RKO (cell line): ENCODE data around the gene MRTFB.

Experiments
- DNase-seq: peaks from one replicate; pipeline ENCODE4 v3.0.0-alpha.2; 2016; ENCODE audit warnings: low spot score

The MRTFB gene

DNA sequence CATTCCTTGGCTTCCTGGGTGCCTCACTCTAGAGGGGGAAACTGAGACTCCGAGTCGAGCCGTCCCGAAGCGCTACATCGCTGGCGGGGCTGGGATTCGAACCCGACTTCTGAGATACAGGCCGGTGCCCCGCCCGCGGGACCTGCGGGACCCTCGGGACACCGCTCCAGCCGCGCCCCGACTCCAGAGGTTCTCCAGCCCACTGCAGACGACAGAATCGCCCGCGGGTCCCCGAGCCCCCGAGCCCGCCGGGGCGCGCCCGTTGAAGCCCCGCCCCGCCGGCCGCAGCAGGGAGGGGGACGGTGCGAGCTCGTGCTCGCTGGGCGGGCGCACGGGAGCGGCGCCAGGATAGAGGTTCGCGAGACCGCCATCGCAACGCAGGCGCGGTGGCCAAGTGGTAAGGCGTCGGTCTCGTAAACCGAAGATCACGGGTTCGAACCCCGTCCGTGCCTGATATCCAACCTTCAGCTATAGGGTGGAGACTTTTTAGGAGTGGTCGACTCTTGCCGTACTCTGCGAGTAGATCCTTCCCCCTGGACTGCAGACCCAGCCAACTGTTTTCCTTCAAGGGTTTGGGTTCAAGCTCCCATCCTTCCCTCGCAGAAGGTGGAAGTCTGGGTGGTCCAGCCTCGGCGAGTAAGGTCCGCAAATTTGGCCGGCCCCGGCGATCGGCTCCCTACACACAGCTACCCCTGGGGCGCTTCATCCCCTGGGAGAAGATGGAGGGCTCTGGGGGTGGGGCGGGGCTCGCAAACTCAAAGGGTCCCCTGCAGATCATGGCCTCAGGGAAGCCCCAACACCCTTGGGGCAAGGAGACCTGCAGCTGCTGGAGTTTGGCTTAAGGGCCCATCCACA, 214.6 kb downstream of the MRTFB start:
- peak; percentile 82 for DNase-seq

DNA sequence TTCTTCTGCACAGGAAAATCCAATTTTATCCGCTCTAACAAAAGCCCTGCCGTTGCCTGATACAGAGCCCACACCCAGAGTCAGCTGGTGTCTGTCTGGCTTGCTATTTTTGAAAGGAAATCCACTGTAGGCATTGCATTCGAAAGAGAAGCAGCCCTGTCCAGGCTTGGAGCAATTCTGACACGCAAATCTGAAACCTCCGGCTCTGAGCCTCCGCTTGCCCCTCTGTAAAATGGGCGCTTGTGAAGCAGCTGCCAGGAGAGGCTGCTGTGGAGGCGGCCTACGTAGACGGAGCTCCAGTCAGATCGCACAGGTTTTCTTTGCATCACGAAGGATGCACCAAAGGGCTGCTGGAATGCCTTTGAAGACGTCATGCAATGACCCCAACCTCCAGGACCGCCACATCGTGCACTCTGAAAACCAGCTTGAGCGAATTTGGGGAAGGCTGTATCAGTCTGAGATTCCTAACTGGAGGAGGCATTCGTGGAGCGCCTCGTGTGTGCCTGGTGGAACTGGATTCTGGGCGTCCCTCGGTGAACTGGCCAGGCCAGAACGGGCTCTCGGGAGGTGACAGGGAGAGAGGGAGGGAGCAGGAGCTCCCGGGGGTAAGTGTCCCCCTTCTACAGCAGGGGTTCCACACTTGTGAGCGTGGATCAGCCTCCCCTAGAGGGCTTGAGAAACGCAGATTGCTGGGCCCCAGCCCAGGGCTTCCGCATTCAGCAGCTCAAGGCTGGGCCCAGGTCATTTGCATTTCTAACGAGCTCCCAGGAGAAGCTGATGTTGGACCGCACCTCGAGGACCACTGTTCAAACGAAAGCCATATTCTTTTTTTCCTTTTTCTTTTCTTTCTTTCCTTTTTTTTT, 215.5 kb downstream of the MRTFB start:
- DNase-seq, result no peak

DNA sequence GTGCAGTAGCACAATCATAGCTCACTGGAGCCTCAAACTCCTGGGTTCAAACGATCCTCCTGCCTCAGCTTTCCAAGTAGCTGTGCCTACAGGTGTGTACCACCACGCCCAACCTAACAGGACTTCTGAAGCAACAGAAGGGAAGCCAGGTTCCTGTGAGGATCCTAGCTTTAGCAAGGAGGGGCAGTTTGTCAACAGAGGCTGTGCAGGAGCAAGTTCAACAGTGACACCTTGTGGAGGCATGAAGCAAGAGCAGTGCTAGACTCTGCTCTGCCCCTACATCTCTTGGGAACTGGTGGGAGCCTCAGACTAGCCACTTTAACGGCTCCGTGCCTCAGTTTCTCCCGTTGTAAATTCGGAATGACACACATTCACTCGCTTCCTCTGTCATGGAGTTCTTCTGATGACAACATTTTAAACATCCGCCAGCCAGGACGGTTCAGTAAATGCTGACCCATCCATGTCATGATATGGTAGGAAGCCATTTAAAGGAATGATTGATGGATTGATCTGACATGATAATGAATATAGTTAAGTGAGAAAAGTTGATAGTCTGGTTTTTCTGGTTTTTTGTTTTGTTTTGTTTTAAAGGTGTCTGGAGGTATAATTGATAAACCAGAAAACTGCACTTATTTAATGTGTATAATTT, 218.7 kb downstream of the MRTFB start:
- DNase-seq, result peak; percentile 67

DNA sequence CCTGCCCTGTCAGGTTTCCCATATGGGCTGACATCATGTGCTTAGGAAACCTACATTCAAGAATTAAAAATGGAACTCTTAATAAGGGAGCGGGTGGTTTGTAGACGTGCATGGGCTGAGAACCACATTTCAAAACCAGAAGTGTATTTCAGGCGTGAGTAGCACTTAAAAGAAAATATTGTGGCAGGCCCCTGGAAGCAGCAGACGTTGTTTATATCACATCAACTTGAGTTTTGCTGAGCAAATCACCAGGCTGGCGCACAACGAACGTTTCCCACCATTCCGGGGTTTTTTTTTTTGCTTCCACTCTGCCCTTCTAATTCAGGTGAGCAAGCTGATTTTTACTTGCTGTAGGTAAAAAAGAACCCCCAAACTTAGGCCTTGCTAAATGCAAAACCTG, 220.2 kb downstream of the MRTFB start:
- no peak for DNase-seq

DNA sequence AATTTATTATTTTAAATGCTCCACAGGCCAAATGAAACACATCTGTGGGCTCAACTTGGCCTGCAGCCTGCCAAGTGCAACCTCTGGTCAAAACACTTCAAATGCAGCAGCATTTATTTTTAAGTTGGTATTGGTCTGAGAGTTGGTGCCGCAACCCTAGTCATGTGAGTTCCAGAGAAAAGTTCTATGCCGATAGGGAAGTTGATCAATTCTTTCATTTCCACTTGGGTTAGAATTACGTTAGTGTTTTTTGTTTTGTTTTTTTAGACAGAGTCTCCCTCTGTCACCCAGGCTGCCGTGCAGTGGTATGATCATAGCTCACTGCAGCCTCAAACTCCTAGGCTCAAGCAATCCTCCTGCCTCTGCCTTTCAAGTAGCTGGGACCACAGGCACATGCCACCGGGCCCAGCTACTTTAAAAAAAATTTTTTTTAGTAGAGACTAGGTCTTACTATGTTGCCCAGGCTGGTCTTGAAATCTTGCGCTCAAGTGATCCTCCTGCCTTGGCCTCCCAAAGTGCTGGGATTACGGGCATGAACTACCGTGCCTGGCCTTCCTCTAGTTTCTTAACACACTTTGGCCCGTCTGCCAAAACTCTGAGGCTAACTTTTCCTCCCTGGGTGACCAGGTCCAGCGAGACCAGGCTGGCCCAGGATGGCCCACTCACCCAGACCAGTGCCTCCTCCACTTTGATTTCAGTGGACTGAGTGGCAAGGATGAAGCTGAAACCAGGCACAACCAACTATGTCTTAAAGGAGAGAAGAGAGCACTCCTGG, 221.1 kb downstream of the MRTFB start:
- no peak for DNase-seq

DNA sequence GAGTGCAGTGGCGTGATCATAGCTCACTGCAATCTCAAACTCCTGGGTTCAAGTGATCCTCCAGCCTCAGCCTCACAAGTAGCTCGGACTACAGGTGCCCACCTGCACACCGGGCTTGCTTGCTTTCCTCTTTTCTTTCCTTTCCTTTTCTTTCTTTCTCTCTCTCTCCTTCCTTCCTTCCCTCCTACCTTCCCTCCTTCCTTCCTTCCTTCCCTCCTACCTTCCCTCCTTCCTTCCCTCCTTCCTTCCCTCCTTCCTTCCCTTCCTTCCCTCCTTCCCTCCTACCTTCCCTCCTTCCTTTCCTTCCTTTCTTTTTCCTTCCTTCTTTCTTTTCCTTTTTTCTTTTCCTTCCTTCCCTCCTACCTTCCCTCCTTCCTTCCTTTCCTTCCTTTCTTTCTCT, 225.5 kb downstream of the MRTFB start:
- DNase-seq, result no peak

DNA sequence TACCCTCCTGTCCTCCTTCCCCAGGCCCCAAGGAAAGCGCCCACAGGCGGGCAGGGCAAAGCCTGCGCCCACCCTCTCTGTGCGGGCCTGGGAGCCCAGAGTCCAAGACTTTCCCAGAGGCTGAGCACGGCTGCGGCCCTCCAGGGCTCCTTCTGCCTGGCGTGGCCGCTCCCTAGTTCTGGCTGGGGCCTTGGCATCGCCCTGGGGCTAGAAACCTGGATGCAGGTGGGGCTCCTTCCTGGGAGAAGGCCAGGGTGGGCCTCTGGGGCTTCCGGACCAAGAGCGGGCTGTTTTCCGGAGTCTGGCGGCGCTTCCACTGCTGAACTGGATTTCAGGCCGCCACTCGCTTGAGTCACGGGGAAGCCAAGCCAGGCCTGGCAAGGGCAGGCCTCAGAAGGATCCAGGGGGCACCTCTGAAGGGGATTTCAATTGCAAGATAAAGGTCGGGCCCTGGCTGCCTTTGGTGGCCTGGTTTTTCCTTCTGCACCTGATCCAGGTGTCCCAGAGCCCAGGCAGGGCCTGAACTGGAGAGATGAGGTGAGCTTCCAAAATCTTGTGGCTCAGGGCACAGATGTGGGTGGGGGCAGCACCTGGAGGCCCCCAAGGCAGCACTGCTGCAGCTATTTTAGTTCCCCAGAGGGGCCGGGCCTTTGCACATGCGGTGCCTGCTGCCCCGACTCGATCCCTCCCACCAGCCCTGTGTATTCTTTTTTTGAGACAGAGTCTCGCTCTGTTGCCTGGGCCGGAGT, 227.4 kb downstream of the MRTFB start:
- DNase-seq, result no peak

DNA sequence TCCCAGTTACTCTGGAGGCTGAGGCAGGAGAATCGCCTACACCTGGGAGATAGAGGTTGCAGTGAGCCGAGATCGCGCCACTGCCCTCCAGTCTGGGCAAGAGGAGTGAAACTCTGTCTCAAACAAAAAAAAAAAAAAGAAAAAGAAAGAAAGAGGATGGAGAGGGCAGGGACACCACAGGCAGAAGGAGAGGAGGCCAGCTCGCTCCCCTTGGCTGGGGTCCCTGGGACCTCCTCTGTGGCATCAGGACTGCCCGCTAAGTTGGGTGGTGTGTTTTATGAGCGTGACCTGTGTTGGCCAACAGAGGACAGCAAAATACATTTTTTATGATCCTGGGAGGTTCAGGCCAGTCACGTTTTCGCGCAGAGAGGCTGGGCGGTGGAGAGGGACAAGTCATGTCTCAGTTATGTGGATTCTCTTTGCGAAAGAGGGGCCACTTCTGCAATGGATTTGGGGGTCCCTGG, 229.6 kb downstream of the MRTFB start:
- peak; percentile 91 for DNase-seq

DNA sequence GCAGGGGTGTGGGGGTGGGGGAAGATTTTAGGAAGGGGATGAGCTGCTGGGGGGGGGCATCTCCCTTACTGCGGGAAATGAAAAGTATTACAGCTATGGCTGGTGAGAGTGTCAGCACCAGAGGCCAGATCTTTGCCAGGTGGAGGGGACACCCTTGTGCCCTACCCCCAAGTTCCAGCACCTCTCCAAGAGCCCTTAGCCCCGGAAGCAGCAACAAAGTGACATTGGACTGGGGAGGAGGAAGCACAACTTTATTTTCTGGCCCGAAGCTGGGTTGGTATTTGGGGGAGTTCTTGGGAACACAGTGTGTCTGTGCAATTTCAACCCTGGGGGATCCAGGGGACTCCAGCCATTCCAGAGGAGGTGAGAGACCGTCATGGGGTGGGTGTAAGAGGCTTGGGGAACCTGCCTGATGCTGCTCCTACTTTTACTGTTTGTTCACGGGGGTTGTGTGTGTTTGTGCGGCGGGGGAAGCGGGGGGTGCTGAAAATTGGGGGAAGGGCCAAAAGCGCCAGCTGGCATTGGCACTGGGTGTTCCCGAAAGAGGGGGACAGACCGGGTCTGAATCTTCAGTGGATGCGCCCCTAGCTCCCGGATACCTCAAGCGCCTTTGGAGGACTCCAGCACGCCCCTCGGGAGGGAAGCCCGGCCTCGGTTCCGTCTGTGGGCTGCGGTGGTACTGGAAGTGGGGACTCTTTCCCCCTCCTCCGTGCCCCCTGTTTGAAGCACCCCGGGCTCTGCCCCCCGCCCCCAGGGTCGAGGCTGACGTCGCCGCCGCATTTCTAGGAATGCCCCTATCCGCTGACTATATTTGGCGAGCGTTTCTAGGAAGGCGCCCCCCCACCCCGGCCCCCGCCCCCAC, 230.3 kb downstream of the MRTFB start:
- DNase-seq, result no peak

DNA sequence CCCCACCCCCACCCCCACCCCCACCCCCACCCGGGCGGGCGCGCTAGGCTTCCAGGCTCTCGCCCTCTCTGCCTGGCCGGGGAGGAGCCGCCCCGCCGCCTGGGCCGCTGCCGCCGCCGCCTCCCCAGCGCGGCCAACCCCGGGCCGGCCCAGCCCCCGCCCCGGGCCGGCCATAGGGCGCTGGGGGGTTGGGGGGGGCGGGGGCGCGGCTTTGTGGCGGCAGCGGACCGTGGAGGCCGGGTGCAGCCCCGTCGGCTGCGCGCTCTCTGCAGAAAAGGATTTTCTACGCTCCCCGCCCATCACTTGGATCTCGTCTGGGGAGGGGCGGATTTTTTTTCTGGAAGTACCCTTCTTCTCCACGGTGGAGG, 230.9 kb downstream of the MRTFB start:
- DNase-seq, result peak; percentile 66

DNA sequence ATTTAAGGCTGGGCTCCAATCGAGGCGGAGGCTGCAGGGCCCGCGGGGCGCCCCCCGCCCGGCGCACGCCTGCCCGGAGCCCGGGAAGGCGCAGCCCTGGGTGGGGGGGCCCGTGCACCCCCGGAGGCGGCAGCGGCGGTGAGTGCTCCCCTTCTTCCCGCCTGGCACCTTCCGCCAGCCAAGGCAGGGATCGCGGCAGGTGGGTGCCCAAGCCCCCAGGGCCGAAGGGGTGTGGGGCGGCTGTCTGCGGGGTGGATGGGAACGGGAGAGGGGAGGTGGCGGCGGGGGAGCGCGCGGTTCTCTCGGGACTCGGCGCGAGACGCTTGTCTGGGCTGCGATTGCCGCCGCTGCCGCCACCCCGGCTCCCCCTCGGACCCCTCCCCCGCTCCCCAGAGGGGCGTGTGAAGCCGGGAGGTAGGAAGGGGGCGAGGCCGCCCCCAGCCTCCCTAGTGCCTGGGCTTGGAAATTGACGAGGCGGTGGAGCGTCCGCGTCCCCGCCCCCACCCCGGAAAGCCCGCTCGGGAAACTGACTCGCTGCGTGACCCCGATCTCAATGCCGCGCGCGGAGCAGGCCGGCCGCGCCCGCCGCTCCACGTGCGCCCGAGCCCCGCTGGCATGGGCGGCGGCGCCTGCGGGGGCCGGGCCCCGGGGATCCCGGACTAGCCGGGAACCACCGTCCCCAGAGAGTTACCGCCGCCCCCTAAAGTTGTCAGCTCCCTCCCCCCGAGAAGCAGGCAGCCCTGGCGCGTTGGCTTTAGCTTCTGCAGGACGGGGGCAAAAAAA, 231.5 kb downstream of the MRTFB start:
- DNase-seq, result no peak

DNA sequence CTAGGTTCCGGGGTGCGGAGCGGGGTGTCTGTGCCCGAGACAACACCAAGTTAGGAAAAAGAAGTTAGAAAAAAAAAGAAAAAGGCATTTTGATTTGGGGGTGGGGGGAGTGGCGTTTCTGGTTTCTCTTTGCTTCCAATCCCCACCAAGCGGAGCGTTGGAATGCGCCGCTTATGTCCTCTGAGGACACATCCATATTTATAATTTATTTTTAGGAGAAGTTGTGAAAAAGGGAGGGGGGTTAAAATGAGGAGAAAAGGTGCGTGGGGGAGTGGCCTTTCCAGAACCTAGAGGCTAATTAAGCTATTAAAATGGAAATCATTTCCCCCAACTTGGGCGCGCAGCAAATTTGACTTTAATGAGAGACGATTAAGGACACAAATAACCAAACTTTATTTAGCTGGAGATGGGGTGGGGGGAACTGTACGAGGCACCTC, 232.1 kb downstream of the MRTFB start:
- DNase-seq, result no peak

DNA sequence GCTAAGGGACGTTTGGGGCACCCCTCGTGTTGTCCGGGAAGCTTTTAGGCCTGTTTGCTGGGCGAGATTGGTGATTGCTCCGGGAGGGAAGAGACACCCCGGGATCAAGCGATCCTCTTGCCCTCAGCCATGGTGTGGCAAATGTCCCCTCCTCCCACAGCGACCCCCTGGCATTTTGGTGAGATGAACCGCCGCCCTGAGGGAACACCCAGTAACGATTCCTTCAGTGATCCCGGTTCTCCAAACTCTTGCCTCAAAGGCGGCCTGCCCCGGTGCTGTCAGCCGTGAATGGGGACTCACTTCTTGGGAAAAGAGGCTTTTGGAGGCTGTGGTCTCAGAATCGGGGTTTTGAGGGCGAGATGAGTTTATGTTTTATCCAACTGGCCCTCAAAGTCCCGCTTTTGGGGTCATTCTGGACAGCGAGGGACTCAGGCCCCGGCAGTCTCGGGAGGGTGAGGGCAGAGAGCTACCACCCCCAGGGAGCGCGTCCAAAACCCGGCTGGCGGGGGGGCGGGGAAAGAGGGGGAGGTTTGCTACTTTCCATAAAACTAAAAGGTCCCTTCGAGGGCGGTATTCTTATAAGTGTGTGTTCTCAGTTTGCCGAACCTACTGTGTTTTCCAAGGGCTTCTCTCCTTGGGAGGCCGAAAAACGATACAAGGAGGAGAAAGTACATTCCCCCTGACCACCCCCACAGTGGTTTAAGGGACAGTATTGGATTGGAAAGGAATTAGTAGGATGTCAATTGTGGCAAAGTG, 232.7 kb downstream of the MRTFB start:
- no peak for DNase-seq

DNA sequence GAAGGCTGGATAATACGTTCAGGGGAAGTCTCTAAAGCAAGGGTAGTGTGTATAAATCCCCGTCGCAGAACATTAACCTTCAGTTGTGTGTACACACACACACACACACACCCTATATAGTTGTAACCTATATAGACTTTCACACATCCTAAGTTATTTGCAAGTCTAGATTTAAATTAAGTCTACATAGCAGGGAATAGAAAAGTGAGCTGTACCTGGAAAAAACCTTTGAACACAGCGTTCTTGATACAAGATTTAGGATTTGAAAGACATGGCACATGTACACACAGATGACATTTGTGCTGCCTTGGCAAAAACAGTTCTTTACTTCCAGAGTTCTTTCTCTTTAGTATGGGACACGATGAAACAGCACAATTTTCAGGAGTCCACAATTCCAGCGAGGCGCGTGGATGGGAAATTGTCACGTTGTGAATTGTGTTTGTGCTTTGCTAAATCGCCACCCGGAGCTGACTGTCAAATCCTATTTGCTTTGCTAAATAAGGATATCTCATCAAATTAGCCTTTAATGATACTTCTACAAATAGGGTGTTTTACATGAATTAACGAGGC, 233.9 kb downstream of the MRTFB start:
- DNase-seq, result no peak

DNA sequence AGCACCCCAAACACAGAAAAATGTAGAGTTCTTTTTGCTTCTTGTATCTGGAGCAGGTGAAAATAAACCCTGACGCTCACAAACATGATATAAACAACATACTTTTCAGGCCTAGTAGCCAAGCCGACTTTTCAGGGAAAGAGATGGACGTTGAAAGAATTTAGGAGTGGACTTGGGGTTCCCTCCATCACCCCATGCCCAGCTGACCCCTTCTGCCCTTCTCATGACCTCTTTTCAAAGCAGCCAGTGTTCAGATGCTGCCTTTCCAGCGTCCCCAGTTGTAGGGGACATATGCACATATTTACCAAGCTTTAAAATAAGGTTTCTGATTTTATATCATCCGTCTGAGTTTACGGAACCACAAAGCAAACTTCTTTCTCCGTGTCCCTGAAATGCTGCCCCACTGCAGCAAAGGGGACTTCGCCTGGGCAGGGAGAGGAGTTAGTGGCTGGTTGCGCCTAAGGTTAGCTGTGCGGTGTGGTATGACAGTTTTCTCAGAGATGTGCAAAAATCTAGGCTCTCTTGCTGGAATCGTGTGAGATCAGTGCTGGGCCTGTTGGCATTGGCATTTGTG, 235.5 kb downstream of the MRTFB start:
- no peak for DNase-seq

DNA sequence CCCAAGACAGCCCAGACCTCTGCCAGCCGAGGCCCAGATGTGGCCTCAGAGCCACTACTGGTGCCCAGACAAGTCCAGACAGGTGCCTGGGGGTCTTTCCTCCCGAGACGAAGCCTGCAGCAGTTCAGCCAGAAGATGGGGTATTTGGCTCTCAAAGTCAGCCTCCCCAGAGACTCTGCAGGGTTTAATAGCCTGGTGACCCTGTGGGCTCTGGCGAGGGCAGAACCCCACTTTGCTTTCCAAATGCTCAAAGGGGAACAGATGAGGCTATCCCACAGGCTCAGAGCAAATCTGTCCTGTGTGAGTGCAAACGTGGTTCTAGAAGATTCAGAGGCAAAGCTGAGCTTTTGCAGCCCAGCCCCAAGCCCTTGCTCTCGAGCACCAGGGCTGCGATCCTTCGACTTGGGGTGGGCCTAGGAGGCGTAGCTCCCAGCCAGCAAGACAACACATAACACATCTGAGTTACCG, 236.0 kb downstream of the MRTFB start:
- no peak for DNase-seq

DNA sequence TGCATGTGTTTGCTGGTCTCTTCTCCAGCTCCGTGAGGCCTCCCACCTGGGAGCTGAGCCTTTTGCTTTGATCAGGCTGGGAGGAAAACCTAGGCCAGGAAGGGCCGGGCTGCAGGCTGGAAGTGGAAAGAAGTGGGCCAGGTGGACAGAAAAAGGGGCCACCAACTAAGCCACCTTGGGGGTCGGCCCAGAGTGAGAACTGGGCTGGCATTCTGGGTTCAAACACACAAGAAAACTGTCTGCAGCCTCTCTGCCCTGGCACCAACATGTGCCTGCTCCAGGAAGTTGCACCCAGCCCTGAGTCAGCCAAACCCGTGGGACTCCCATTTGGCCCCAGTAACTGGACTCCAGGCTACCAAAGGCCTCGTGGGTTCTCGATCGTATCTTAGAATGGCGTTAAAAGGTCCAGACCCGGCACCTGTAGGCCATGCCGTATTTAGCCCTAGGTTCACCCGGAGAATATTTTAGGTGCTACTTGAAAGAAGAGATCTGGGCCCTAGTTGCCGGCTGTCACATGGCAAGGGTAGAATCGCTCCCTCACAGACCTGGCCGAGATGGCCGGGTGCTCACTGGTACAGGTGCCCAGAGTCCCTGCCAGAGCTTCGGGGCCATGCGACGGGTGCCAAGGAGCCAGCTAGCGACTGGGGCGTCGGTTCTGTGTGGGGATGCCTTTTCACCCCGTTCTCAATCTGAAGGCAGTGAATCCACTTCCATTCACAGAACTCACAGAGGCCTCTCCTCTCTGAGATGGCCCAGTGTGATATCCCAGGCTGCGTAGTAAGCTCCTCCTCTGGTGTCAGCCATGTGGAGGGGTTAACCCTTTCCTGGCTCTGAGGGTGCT, 236.6 kb downstream of the MRTFB start:
- no peak for DNase-seq
